ENCODE results near the gene METTL2B.
"Not testable (repeated sequence)": the region's sequence is repeated elsewhere in the genome, so short reads cannot be mapped to it uniquely, and the experiment has no call there.

Gene METTL2B

GRCh38 chr7:128455543-128456254 is 20.8 kb upstream of the METTL2B start, which contains the start of gene HILPDA:
HILPDA (plus strand) TSS chr7:128455878; CDS start chr7:128457269, 1,391 bp downstream.
- peak; percentile 93 to 95 for DNase-seq

GRCh38 chr7:128456255-128456725 is 20.3 kb upstream of the METTL2B start:
- DNase-seq: no peak

GRCh38 chr7:128457385-128457784 is 19.2 kb upstream of the METTL2B start:
- not testable (repeated sequence) for DNase-seq

- DNase-seq: peak in 1 of 2 experiments; percentile 49
Measured at GRCh38 chr7:128458956-128459355, 17.6 kb upstream of the METTL2B start.

GRCh38 chr7:128459394-128459878 is 17.1 kb upstream of the METTL2B start:
- peak; percentile 55 to 64 for DNase-seq

GRCh38 chr7:128462460-128462859 is 14.1 kb upstream of the METTL2B start:
- no peak for DNase-seq

- DNase-seq: not testable (repeated sequence)
Measured at GRCh38 chr7:128463345-128463744, 13.2 kb upstream of the METTL2B start.

- not testable (repeated sequence) for DNase-seq
Measured at GRCh38 chr7:128463933-128464332, 12.6 kb upstream of the METTL2B start.

GRCh38 chr7:128466871-128467270 is 9.7 kb upstream of the METTL2B start:
- not testable (repeated sequence) for DNase-seq

- not testable (repeated sequence) for DNase-seq
Measured at GRCh38 chr7:128477336-128477690, 765 bp downstream of the METTL2B start.

- DNase-seq: not testable (repeated sequence)
Measured at GRCh38 chr7:128479082-128479481, 2.5 kb downstream of the METTL2B start.

GRCh38 chr7:128488134-128488533 is 11.6 kb downstream of the METTL2B start:
- not testable (repeated sequence) for DNase-seq

- DNase-seq: no peak
Measured at GRCh38 chr7:128497405-128497804, 20.9 kb downstream of the METTL2B start.

- DNase-seq: not testable (repeated sequence)
Measured at GRCh38 chr7:128505416-128505815, 28.9 kb downstream of the METTL2B start.

- not testable (repeated sequence) for DNase-seq
Measured at GRCh38 chr7:128506819-128507218, 30.3 kb downstream of the METTL2B start.

GRCh38 chr7:128507321-128507993 is 30.9 kb downstream of the METTL2B start:
- not testable (repeated sequence) for DNase-seq

- not testable (repeated sequence) for DNase-seq
Measured at GRCh38 chr7:128511692-128512091, 35.1 kb downstream of the METTL2B start.

- not testable (repeated sequence) for DNase-seq
Measured at GRCh38 chr7:128515232-128515631, 38.7 kb downstream of the METTL2B start.

- not testable (repeated sequence) for DNase-seq
Measured at GRCh38 chr7:128517023-128517422, 40.5 kb downstream of the METTL2B start.

GRCh38 chr7:128523226-128523931 is 46.8 kb downstream of the METTL2B start:
- DNase-seq: peak; percentile 78 to 82

GRCh38 chr7:128523932-128524524 is 47.5 kb downstream of the METTL2B start:
- not testable (repeated sequence) for DNase-seq

GRCh38 chr7:128525584-128525983 is 49.0 kb downstream of the METTL2B start:
- not testable (repeated sequence) for DNase-seq

GRCh38 chr7:128526062-128526466 is 49.5 kb downstream of the METTL2B start:
- DNase-seq: not testable (repeated sequence)
